Measurements from ENCODE around the gene MRPS22.

GRCh38 chr3:139394116-139394515, 50.3 kb downstream of the MRPS22 start:
- TF ChIP-seq SP1 (IDR thresholded peaks at IDR 0.05; ENCODE audit: low read depth, low read length): no peak
- no peak for TF ChIP-seq POLR2AphosphoS5 (IDR thresholded peaks at IDR 0.05; ENCODE audit: low read depth, low read length)
- no peak for TF ChIP-seq TAF1 (IDR thresholded peaks at IDR 0.05; ENCODE audit: low read depth, low read length)
- TF ChIP-seq RAD21 (IDR thresholded peaks at IDR 0.05 in 1 of 2, conservative IDR thresholded peaks at IDR 0.05 in 1 of 2; ENCODE audit: low read depth in 2 of 2, low read length in 2 of 2): no peak

Measured in H1 (cell line).